Activated CD8-positive, alpha-beta T cell treated with anti-CD3 and anti-CD28 coated beads for 36 hours (primary cell): ENCODE results near the gene TMTC4. TPM values are rescaled to one million over a fixed set of nuclear protein-coding genes. Genes with fewer than 3 reads are reported as not detected.

Experiments
- ATAC-seq: fragments of 200-7000 bp; cut with Tn5 transposase; one replicate; pipeline ENCODE4 v1.10.0; 2021; ENCODE audit warnings: mild to moderate bottlenecking, moderate library complexity
- CTCF ChIA-PET: fragments of 350-600 bp; sonication (Branson Sonifier 250); formaldehyde crosslinking; loops from one replicate; lab custom pipeline; 2021; ENCODE audit warnings: antibody characterized with exemption; lab: Charles Lee
- POLR2A ChIA-PET: fragments of 350-600 bp; sonication (Branson Sonifier 250); formaldehyde crosslinking; loops from one replicate; lab custom pipeline; 2021; ENCODE audit warnings: antibody characterized with exemption; lab: Charles Lee
- DNase-seq: peaks from one replicate; pipeline ENCODE4 v3.0.0-alpha.2; 2020
- H3K27ac Mint-ChIP-seq: one replicate; pipeline ENCODE4 v1.8.0; 2021; ENCODE audit warnings: mild to moderate bottlenecking, mixed read lengths
- H3K27me3 Mint-ChIP-seq: one replicate; pipeline ENCODE4 v1.8.0; 2021; ENCODE audit warnings: mixed read lengths
- H3K36me3 Mint-ChIP-seq: one replicate; pipeline ENCODE4 v1.8.0; 2021; ENCODE audit warnings: low read depth, mixed read lengths
- H3K4me1 Mint-ChIP-seq: one replicate; pipeline ENCODE4 v1.8.0; 2021; ENCODE audit warnings: low read depth, mixed read lengths
- H3K4me3 Mint-ChIP-seq: one replicate; pipeline ENCODE4 v1.8.0; 2021; ENCODE audit warnings: mild to moderate bottlenecking, moderate library complexity, mixed read lengths
- H3K9me3 Mint-ChIP-seq: one replicate; pipeline ENCODE4 v1.8.0; 2021; ENCODE audit warnings: mixed read lengths
- intact Hi-C: fragments of 100-400 bp; cut with micrococcal nuclease; formaldehyde crosslinking; loops from one replicate; pipeline ENCODE4 v1.10.0; 2022
- total RNA-seq, 2 experiments: library from RNA; stranded (reverse); gene quantifications; one replicate each; pipeline ENCODE4 v1.2.3, GENCODE V29; 2021
- TF ChIP-seq, protein P1 (sequence below): fragments of 200-600 bp; IDR thresholded peaks from one replicate; pipeline ENCODE4 v1.8.0; 2022; ENCODE audit warnings: antibody characterized with exemption, mild to moderate bottlenecking

The TMTC4 gene
- total RNA-seq, 2 experiments from 2014 or later, result 13.3 to 16.1 TPM

DNA sequence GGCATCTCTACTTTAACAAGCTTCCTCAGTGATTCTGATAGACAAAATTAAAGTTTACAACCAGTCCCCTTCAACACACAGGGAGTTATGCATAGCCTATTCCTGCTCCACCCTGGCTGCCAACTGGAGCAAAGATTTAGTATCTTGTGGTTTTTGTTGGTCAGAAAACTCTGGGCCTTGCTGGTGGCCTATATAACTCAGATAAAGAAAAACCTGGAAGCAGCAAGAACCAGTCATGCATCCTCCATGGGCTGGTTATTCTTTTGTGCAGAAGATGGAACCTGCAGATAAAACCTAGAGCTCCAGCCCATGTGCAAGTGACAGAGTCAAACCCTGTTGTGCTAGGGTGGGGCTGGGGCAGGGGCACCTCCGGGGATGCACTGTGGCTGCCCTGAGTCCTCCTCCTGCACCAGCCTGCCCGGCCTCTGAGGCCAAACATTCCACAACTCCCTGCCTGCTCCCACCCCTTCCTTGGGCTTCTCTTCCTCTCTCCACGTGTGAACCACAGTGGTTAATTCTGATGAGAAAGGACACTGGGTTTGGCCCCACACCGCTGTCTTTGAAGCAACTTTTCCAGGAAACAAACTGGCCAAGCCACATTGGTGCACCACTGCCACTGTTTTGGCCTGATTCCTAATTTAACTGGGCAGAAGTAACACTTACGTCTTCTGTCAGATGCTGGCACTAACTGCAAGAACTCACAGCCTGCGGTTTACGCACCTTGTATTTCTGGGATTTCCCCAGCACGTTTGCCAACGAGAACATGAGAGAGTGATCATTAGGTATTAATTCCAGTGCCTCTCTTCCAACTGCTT lies 62.7 kb downstream of the TMTC4 start:
- ATAC-seq (no peak), DNase-seq (no peak)
- intact Hi-C loops, result no loop called here
- Mint-ChIP-seq H3K9me3 (peaks cover 3% of the 10 kb centered on the region), H3K4me3 (no peak overlapping the region), H3K27ac (no peak overlapping the region), H3K36me3 (peaks cover 13% of the 10 kb centered on the region), H3K4me1 (peaks cover 19% of the 10 kb centered on the region), H3K27me3 (no peaks in the 10 kb centered on the region)
- ChIA-PET CTCF (interaction anchor here (1.0 to 2.1 kb wide), 2 partner anchors 23 to 39 kb away, joined by 3 to 7 read pairs; partner anchors contain the start of gene GGACT), POLR2A (no interaction called here)
- TF ChIP-seq, protein P1, sequence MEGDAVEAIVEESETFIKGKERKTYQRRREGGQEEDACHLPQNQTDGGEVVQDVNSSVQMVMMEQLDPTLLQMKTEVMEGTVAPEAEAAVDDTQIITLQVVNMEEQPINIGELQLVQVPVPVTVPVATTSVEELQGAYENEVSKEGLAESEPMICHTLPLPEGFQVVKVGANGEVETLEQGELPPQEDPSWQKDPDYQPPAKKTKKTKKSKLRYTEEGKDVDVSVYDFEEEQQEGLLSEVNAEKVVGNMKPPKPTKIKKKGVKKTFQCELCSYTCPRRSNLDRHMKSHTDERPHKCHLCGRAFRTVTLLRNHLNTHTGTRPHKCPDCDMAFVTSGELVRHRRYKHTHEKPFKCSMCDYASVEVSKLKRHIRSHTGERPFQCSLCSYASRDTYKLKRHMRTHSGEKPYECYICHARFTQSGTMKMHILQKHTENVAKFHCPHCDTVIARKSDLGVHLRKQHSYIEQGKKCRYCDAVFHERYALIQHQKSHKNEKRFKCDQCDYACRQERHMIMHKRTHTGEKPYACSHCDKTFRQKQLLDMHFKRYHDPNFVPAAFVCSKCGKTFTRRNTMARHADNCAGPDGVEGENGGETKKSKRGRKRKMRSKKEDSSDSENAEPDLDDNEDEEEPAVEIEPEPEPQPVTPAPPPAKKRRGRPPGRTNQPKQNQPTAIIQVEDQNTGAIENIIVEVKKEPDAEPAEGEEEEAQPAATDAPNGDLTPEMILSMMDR, result no peak

DNA sequence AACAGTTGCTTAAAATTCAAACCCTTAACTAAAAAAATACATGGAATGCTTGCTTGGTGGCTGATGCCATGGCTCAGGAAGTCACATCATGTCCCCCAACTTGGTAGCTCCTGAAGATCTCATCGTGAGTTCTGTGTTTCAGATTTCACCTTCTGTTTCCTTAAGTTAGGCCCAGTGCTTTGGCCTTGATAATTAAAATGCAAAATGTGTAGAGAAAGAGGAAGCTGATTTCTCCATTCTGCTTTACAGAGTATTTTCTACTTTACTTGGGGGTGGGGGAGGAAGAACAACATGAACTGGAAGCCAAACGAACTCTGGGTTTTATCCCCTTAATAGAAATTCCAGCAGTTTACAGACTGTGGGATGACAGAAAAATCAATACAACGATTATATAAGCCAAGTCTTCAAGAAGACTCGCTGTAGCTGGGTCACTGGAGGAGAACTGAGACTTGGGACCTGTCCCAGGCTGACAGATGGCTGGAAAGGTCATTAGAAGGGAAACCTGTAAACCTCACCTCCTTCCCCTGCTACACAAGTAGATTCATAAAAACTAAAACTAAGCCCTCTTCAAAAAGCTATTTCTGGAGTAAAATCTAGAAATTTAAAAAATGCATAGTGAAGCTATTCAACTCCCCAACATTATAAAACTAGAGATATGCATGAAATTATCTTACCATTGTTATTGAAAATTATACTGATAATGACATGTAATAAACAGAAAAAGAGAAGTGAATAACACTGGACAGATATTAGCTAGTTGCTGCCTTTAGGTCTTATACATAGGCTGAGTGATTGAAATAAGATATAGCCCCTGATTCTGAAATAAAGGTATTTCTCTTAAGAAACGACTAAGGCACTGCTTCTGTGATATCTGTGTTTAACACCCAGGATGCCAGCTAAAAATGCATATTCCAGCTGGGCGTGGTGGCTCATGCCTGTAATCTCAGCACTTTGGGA lies 63.9 kb downstream of the TMTC4 start:
- Mint-ChIP-seq H3K36me3 (peaks cover 14% of the 10 kb centered on the region), H3K27me3 (no peaks in the 10 kb centered on the region), H3K4me1 (peaks cover 19% of the 10 kb centered on the region), H3K9me3 (no peaks in the 10 kb centered on the region), H3K27ac (no peak overlapping the region), H3K4me3 (no peak overlapping the region)
- ATAC-seq (no peak), DNase-seq (no peak)
- TF ChIP-seq, protein P1, result no peak
- intact Hi-C loops, result no loop called here
- POLR2A ChIA-PET, result interaction anchor here (1.0 kb wide), 1 partner anchor 22 kb away, joined by 3 read pairs; the partner anchor contains the start of gene GGACT
- CTCF ChIA-PET, result interaction anchor here (1.0 to 2.1 kb wide), 3 partner anchors 14 to 38 kb away, joined by 3 to 7 read pairs (median 4); partner anchors contain the start of gene GGACT

DNA sequence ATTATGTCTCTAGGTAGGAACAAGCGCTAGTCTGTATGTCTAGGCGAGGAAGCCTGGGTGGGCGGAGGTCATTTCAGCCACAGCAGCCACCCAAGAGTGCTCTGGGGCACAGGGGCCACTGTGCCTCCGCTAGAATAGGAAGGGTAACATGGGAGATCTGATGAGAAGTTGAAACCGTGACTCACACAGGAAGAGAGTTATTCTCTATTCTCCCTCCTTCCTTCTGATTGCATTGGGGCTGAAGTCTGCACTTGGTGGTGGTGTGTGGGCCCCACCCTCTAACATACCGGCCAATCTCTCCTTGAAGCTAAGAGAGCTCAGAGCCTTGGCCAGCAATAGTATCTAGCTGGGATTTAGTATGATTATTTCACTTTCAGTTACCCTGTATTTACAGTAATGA lies 65.7 kb downstream of the TMTC4 start:
- ChIA-PET POLR2A (interaction anchor here (0.6 kb wide), 1 partner anchor 20 kb away, joined by 3 read pairs; no protein-coding TSS in a partner anchor), CTCF (interaction anchor here (0.8 kb wide), 1 partner anchor 16 kb away, joined by 3 read pairs; no protein-coding TSS in a partner anchor)
- intact Hi-C loops, result no loop called here
- Mint-ChIP-seq H3K27me3 (no peaks in the 10 kb centered on the region), H3K4me3 (no peak overlapping the region), H3K36me3 (peaks cover 14% of the 10 kb centered on the region), H3K27ac (peak overlapping the region; percentile 80), H3K9me3 (no peaks in the 10 kb centered on the region), H3K4me1 (peaks cover 19% of the 10 kb centered on the region)
- TF ChIP-seq, protein P1, result no peak
- DNase-seq, result peak; percentile 59
- peak; percentile 99 for ATAC-seq

DNA sequence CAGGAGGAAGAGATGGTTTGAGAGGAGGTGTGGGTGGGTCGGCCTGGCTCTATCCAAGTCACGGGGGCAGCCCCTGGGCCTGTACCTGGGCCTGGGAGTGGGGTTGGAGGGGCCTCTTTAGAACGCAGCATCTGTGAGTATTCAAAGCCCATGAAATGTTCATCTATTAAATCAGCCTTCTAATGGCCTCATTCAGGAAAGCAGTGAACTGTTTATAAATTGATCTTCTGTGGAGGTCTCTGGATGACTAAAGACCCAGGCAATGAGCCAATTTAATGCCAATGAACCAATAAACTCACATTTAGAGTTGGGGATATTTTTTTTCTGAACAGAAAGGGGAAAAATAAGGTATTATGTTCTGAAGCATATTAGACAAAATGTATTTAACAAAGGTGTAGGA lies 66.1 kb downstream of the TMTC4 start:
- H3K36me3 Mint-ChIP-seq, result peaks cover 14% of the 10 kb centered on the region
- ATAC-seq (peak; percentile 4), DNase-seq (no peak)
- ChIA-PET CTCF (no interaction called here), POLR2A (no interaction called here)
- no peaks in the 10 kb centered on the region for H3K27me3 Mint-ChIP-seq
- TF ChIP-seq, protein P1, result no peak
- H3K4me1 Mint-ChIP-seq, result peaks cover 19% of the 10 kb centered on the region
- peak overlapping the region; percentile 80 for H3K27ac Mint-ChIP-seq
- H3K4me3 Mint-ChIP-seq, result no peak overlapping the region
- H3K9me3 Mint-ChIP-seq, result no peaks in the 10 kb centered on the region
- intact Hi-C loops, result no loop called here
